IPS-20b (cell line): ENCODE data around the gene AFF3.

Experiments used
- H3K27ac ChIP-seq: one replicate; pipeline ENCODE4 v1.5.1; 2013; ENCODE audit warnings: low read length
- H3K27me3 ChIP-seq: 2 replicates; pipeline ENCODE4 v1.6.1; 2013; ENCODE audit warnings: mild to moderate bottlenecking, low read length, inconsistent platforms; ENCODE audit not compliant: insufficient read depth
- H3K36me3 ChIP-seq: 2 replicates; pipeline ENCODE4 v1.6.1; 2013; ENCODE audit warnings: low read depth, mild to moderate bottlenecking, inconsistent platforms, low read length, moderate library complexity; ENCODE audit not compliant: insufficient read depth
- H3K4me1 ChIP-seq: 2 replicates; pipeline ENCODE4 v1.6.1; 2013; ENCODE audit warnings: mild to moderate bottlenecking, control low read depth, inconsistent platforms, low read length, moderate library complexity; ENCODE audit not compliant: insufficient read depth
- H3K4me3 ChIP-seq: 2 replicates; pipeline ENCODE4 v1.5.1; 2013; ENCODE audit warnings: mild to moderate bottlenecking, low read length, inconsistent platforms
- H3K9ac ChIP-seq: 2 replicates; pipeline ENCODE4 v1.6.1; 2013; ENCODE audit warnings: low read depth, mild to moderate bottlenecking, inconsistent platforms, low read length, moderate library complexity
- H3K9me3 ChIP-seq: 2 replicates; pipeline ENCODE4 v1.6.1; 2013; ENCODE audit warnings: mild to moderate bottlenecking, low read depth, low read length, inconsistent platforms; ENCODE audit not compliant: insufficient read depth

The AFF3 gene

DNA sequence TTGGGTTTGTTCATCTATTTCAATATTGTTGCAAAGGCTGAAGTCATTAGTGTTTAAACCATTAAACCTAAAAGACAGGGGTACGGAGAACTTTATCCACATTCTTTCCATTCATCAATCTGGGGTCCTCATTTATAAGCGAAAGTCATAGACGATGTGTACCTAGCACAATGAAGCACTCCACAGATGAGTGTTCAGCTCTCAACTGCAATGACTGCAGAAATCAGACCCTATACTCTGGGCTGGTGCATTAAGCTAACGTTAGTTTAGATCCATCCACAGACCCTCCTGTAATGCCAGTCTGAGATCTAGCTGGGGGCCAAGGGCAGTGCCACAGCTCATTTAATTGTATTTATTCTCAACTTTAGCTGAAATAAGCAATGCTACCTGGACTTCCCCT, 155.2 kb downstream of the AFF3 start:
- H3K36me3 ChIP-seq: no peaks in the 10 kb centered on the region
- H3K27ac ChIP-seq: no peak overlapping the region
- no peaks in the 10 kb centered on the region for H3K4me1 ChIP-seq

DNA sequence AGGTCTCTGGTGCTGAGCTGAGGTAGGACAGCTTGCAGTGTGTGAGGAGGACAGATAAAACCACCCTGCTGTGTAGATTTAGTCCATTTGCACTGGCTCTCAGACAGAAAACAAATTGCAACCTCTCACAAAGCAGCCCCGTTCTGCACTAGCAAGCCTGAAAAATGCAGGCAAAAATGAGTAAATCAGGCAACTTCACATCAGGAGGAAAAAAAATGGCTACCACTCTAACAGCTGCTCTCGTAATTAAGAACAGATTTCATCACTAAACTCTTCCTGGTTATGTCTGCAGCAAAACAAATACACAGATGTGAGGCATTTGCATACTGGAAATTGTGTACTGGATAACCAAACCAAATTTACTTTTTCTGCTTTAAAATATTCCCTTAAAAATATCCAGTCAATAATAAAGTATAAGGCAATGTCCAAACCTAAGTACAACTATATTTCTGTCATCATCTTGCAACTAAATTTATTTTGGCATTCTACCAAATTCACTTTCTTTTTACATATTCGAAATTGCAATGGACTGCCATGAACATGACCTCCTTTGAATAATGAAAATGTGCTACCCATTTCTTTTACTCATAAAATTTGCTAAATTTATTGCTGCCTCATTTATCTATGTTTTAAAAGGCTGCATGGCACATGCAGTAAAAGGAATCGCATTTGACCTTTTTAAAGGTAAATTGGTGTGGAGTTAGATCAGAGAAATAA, 157.4 kb downstream of the AFF3 start:
- no peaks in the 10 kb centered on the region for H3K36me3 ChIP-seq

More for the DNA sequence above, 155.2 kb downstream of the AFF3 start:
- Histone ChIP-seq H3K27me3 (no peaks in the 10 kb centered on the region), H3K9ac (no peak overlapping the region), H3K9me3 (no peaks in the 10 kb centered on the region), H3K4me3 (no peak overlapping the region)

DNA sequence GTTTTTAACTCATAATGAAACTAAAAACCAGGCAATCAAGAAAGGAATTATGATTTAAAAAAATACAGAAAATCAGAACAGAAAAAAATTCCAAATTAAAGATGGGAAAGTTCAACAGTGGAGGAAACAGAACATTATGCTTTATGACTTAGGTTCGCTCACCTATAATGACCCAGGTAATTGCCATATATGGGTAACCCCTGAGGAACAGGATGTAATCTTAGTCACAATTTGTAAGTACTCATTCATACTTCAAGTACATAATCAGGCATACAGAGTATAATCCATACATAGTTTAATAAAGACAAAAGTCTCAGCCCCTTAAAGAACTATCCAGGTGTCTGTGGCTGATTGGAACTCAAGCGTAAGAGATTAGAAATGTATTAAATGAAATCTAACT, 159.6 kb downstream of the AFF3 start:
- H3K27me3 ChIP-seq: no peaks in the 10 kb centered on the region
- no peak overlapping the region for H3K27ac ChIP-seq
- no peaks in the 10 kb centered on the region for H3K9me3 ChIP-seq
- no peak overlapping the region for H3K9ac ChIP-seq
- no peak overlapping the region for H3K4me3 ChIP-seq
- no peaks in the 10 kb centered on the region for H3K36me3 ChIP-seq
- no peaks in the 10 kb centered on the region for H3K4me1 ChIP-seq

More for the DNA sequence above, 157.4 kb downstream of the AFF3 start:
- no peak overlapping the region for H3K27ac ChIP-seq
- H3K4me3 ChIP-seq: no peak overlapping the region
- no peak overlapping the region for H3K9ac ChIP-seq
- H3K27me3 ChIP-seq: no peaks in the 10 kb centered on the region
- H3K4me1 ChIP-seq: no peaks in the 10 kb centered on the region
- no peaks in the 10 kb centered on the region for H3K9me3 ChIP-seq

DNA sequence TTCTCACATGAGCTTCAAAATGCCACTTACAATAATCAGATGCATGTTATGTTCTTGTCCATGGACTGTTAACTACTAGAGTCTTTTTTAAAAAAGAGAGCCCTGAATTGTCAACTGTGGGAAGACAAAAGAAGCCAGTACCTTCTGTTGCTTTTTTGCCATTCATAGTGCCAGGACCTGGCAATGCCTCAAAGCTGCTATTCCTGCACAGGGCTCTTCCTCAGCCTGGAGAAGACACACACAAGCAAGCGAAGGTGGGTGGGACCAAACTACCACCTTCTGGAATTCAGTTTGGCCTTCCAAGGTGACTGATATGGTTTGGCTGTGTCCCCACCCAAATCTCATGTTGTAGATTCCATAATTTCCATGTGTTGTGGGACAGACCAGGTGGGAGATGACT, 160.6 kb downstream of the AFF3 start:
- Histone ChIP-seq H3K9ac (no peak overlapping the region), H3K9me3 (no peaks in the 10 kb centered on the region), H3K27ac (no peak overlapping the region), H3K27me3 (no peaks in the 10 kb centered on the region), H3K4me1 (no peaks in the 10 kb centered on the region), H3K4me3 (no peak overlapping the region), H3K36me3 (no peaks in the 10 kb centered on the region)

DNA sequence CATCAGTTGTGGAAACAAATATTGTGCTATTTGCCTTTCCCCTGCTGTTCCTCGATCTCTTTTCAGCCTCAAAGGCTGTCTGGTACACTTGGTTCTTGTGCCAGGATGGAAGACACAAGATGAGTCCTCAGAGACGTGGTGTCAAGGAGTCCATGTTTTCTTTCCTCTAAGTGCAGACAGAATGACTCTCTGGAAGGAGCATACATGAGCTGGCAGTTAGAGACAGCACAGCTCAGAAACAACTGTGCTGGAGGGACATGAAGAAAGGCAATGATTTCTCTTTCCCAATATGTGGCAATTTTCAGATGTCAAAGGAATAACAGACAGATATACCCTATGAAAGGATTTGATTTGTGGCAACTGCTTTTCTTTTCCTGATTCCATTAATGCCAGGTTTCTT, 162.2 kb downstream of the AFF3 start:
- Histone ChIP-seq H3K27me3 (no peaks in the 10 kb centered on the region), H3K4me1 (no peaks in the 10 kb centered on the region), H3K4me3 (no peak overlapping the region), H3K27ac (no peak overlapping the region), H3K36me3 (no peaks in the 10 kb centered on the region), H3K9me3 (no peaks in the 10 kb centered on the region), H3K9ac (no peak overlapping the region)

DNA sequence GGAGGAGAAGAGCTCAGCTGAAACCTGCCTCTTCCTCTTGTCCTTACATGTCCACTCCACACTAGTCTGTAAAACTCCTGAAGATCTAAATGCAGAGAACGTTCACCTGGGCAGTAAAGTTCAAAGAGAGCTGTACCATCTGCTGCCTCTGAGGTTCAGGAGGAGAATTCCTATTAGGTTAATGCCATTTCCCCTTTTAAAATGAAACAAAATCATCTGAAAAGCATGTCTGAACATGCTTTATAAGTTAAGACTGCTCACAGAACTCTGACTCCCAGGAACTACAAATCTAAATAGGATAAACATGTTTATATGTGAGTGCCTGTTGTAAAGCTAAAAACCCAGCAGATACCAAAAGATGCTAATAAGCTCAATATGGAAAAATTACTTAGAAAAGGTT, 164.4 kb downstream of the AFF3 start:
- Histone ChIP-seq H3K4me1 (no peaks in the 10 kb centered on the region), H3K9ac (no peak overlapping the region), H3K9me3 (no peaks in the 10 kb centered on the region), H3K36me3 (no peaks in the 10 kb centered on the region), H3K4me3 (no peak overlapping the region), H3K27me3 (no peaks in the 10 kb centered on the region), H3K27ac (no peak overlapping the region)

DNA sequence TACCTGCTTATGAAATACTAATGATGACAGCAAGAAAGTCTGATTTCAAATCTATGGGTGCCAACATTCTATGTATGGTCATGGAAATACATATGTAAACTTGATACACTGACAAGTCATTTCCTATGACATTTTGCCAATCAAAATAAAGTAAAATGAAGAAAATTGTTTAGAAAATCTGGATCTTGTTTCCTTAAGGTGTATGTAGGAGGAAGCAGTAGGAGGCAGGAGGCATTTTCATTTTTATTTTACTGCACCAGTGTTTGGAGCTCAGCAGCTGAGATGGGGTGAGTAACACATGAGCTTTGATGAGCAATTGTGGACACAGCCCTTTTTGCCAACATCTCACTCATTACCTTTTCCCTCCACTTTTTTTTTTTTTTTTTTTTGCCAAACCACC, 167.0 kb downstream of the AFF3 start:
- no peak overlapping the region for H3K4me3 ChIP-seq
- no peaks in the 10 kb centered on the region for H3K9me3 ChIP-seq
- H3K9ac ChIP-seq: no peak overlapping the region
- H3K27me3 ChIP-seq: no peaks in the 10 kb centered on the region; the same call in 1 of the 2 replicates
- no peaks in the 10 kb centered on the region for H3K36me3 ChIP-seq
- no peaks in the 10 kb centered on the region for H3K4me1 ChIP-seq
- no peak overlapping the region for H3K27ac ChIP-seq

DNA sequence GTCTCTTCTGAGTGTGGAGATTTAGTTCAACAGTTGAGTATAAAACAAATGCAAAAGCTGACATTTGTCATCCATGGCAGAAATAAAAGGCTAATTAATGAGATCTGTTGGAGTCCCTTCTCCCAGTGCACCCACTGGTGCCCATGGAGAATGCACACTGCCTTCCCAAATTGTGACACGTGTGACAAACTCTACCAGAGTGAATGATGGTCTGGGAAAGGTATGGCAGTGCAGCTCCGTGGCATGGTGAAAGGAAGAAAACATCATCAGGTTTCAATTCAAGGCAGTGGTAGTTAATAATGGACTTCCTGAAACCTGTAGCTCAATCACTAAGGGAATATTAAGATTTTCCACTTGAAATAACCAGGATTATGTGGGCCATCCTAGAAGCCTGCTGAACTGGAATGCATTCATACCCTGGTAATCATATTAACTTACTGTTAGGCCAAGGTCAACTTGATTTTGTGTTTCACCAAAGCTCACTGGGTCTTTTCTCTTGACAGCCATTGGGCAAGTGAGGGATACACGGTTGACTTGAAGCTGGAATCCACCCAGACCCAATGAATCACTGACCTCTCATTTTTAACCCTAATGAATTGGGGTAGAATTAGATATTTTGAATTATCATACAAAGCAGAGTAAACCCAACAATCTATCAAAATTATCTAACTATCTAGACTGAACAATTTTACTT, 167.6 kb downstream of the AFF3 start:
- Histone ChIP-seq H3K9ac (no peak overlapping the region), H3K9me3 (no peaks in the 10 kb centered on the region), H3K4me1 (no peaks in the 10 kb centered on the region), H3K27me3 (no peaks in the 10 kb centered on the region; the same call in 1 of the 2 replicates), H3K4me3 (no peak overlapping the region), H3K36me3 (no peaks in the 10 kb centered on the region), H3K27ac (no peak overlapping the region)

DNA sequence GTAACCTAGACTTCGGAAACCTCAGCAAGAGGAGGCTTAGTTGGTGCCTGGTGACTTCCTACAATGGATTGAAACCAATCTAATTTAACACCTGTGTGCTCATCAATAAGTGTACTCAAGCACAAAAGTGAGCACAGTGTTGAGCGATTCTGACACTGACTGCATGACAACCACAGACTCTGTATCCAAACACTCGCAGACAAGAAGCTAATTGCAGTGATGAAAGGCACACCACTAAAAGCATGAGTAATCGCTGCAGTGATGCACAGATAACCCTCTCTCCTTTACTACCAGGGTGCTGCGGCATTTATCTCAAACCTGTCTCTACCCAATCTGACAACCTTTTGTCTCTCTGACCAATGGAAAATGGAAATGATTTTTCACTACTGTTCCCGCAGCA, 168.1 kb downstream of the AFF3 start:
- Histone ChIP-seq H3K36me3 (no peaks in the 10 kb centered on the region), H3K9ac (no peak overlapping the region), H3K4me1 (no peaks in the 10 kb centered on the region), H3K9me3 (no peaks in the 10 kb centered on the region), H3K27ac (no peak overlapping the region), H3K4me3 (no peak overlapping the region), H3K27me3 (no peaks in the 10 kb centered on the region; the same call in 1 of the 2 replicates)

DNA sequence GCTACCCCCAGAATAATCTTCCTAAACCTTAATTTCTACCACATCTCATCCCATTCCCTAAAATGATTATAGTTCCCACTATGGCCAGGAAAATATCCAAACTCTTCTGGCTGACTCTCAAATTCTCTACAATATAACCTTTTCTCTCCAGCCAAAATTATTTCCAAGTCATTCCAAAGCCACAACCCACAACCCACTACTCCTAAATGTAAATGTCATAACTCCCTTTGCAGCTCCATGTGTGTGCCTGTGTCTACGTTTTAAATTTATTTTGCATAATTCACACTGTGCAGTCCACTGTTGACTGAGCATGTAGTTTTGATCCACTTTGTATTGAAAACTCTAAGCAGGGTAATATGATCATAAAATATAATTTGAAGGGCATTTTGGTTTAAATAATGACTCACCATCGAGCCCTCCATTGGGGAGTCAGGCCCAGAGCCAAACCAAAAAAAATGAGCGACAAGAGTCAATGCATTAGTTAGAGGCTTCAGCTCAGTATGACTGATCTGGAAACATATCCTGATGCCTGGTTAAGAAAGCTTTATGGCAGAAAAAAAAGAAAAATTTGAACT, 171.0 kb downstream of the AFF3 start:
- Histone ChIP-seq H3K9me3 (no peaks in the 10 kb centered on the region), H3K9ac (no peak overlapping the region), H3K36me3 (no peaks in the 10 kb centered on the region), H3K4me3 (no peak overlapping the region), H3K4me1 (no peaks in the 10 kb centered on the region), H3K27ac (no peak overlapping the region), H3K27me3 (no peaks in the 10 kb centered on the region; the same call in 1 of the 2 replicates)

DNA sequence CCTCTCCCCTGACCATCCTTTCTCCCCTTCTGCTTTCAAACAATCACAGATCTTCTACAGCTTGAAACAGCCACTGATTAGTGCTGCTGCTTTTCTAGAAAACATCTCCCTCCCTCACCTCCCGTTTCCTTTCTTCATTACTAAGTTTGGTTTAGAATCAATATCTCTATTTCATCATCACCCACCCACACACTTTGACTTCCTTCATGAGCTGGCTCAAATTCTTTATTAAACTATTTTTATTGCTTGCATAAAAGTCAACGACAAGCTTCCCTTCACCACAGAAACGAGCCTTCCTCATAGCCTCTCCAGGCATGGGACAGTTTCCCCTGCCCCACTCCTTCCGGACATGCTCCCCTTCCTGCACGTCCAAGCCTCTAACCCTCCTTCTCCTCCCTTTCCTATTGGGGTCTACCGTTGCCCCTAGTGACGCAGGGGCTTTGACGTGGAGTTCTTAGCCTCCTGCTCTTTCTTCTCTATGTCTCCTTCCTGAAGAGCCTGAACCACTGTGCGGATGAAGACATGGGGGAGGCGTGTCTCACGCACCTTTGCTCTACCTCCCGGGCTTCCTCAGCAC, 172.0 kb downstream of the AFF3 start:
- Histone ChIP-seq H3K4me3 (no peak overlapping the region), H3K9ac (no peak overlapping the region), H3K27me3 (no peaks in the 10 kb centered on the region; the same call in 1 of the 2 replicates), H3K36me3 (no peaks in the 10 kb centered on the region), H3K9me3 (no peaks in the 10 kb centered on the region), H3K27ac (no peak overlapping the region), H3K4me1 (no peaks in the 10 kb centered on the region)
